CD14-positive monocyte (primary cell): ENCODE data around the gene ADAMTS17. TPM values are rescaled to one million over a fixed set of nuclear protein-coding genes. Genes with fewer than 3 reads are reported as not detected.

Experiments used
- DNase-seq, 3 donors: peaks; one replicate each; pipeline ENCODE4 v3.0.0-alpha.2; 2011 to 2022
- H2AFZ ChIP-seq: 2 replicates; pipeline ENCODE4 v1.6.0; 2012; ENCODE audit warnings: mild to moderate bottlenecking, low read depth, low read length, inconsistent platforms; ENCODE audit not compliant: insufficient read depth, poor library complexity, severe bottlenecking
- H3K27ac ChIP-seq, 2 donors: 1 replicate in 1 of 2; 2 replicates in 1 of 2; pipeline ENCODE4 v1.5.1; 2012 to 2013; ENCODE audit warnings: low read length in 2 of 2, control low read depth in 1 of 2, inconsistent platforms in 1 of 2, low read depth in 1 of 2, mild to moderate bottlenecking in 1 of 2
- H3K27me3 ChIP-seq, 2 donors: one replicate each; pipeline versions ENCODE4 v1.6.0 to v1.6.1; 2011 to 2013; ENCODE audit warnings: low read length in 2 of 2; ENCODE audit not compliant: control insufficient read depth in 2 of 2, insufficient read depth in 2 of 2
- H3K36me3 ChIP-seq, 2 donors: replicated peaks in 1 of 2; 1 replicate in 1 of 2; 2 replicates in 1 of 2; pipeline versions ENCODE4 v1.5.1 to v1.6.1; 2012 to 2013; ENCODE audit warnings: low read length in 2 of 2, control low read depth in 1 of 2, inconsistent platforms in 1 of 2, mild to moderate bottlenecking in 1 of 2; ENCODE audit not compliant: insufficient read depth in 2 of 2, control insufficient read depth in 1 of 2
- H3K4me1 ChIP-seq, 2 donors: 1 replicate in 1 of 2; 2 replicates in 1 of 2; pipeline versions ENCODE4 v1.5.1 to v1.6.1; 2012 to 2013; ENCODE audit warnings: low read length in 2 of 2, control low read depth in 1 of 2, inconsistent platforms in 1 of 2, mild to moderate bottlenecking in 1 of 2, moderate library complexity in 1 of 2; ENCODE audit not compliant: insufficient read depth in 2 of 2, control insufficient read depth in 1 of 2
- H3K4me2 ChIP-seq: replicated peaks from 2 replicates; pipeline ENCODE3; 2012; ENCODE audit warnings: low read length, moderate library complexity, mild to moderate bottlenecking; ENCODE audit not compliant: poor library complexity, severe bottlenecking; ENCODE audit errors: extremely low read depth
- H3K4me3 ChIP-seq, 3 experiments: fragments of 200-600 bp in 1 of 3; sonication (generic) in 1 of 3; replicated peaks in 1 of 3; 1 replicate in 2 of 3; 2 replicates in 1 of 3; pipeline ENCODE4 v1.5.1; 2011 to 2013; ENCODE audit warnings: low read length in 3 of 3, mild to moderate bottlenecking in 3 of 3, control low read depth in 2 of 3, low read depth in 2 of 3, inconsistent platforms in 1 of 3, moderate library complexity in 1 of 3
- H3K79me2 ChIP-seq: 2 replicates; pipeline ENCODE4 v1.6.0; 2012; ENCODE audit warnings: mild to moderate bottlenecking, control low read depth, inconsistent platforms, low read length, moderate library complexity; ENCODE audit not compliant: insufficient read depth
- H3K9ac ChIP-seq: 2 replicates; pipeline ENCODE4 v1.6.0; 2017; ENCODE audit warnings: low read length, mild to moderate bottlenecking; ENCODE audit not compliant: insufficient read depth, poor library complexity, severe bottlenecking
- H3K9me3 ChIP-seq, 2 donors: replicated peaks in 1 of 2; 1 replicate in 1 of 2; 2 replicates in 1 of 2; pipeline versions ENCODE4 v1.5.1 to v1.6.1; 2012 to 2013; ENCODE audit warnings: low read length in 2 of 2, control low read depth in 1 of 2; ENCODE audit not compliant: control insufficient read depth in 1 of 2, insufficient read depth in 1 of 2
- H4K20me1 ChIP-seq: 2 replicates; pipeline ENCODE4 v1.6.0; 2012; ENCODE audit warnings: mild to moderate bottlenecking, low read length, control low read depth, moderate library complexity; ENCODE audit not compliant: insufficient read depth
- H3K27ac Mint-ChIP-seq, 7 donors: one replicate each; pipeline ENCODE4 v1.8.0; 2020; ENCODE audit warnings: mild to moderate bottlenecking in 7 of 7, mixed read lengths in 7 of 7, moderate library complexity in 6 of 7, inconsistent platforms in 2 of 7
- H3K27me3 Mint-ChIP-seq, 3 donors: one replicate each; pipeline ENCODE4 v1.8.0; 2021 to 2022; ENCODE audit warnings: low read depth in 3 of 3, mild to moderate bottlenecking in 3 of 3, mixed read lengths in 3 of 3, moderate library complexity in 3 of 3, inconsistent platforms in 1 of 3
- H3K36me3 Mint-ChIP-seq, 2 donors: one replicate each; pipeline ENCODE4 v1.8.0; 2020; ENCODE audit warnings: mixed read lengths in 2 of 2, inconsistent platforms in 1 of 2, mild to moderate bottlenecking in 1 of 2
- H3K4me1 Mint-ChIP-seq: one replicate; pipeline ENCODE4 v1.8.0; 2020; ENCODE audit warnings: mild to moderate bottlenecking, mixed read lengths
- H3K4me3 Mint-ChIP-seq, 2 donors: one replicate each; pipeline ENCODE4 v1.8.0; 2020; ENCODE audit warnings: mild to moderate bottlenecking in 2 of 2, mixed read lengths in 2 of 2, moderate library complexity in 1 of 2
- H3K9me3 Mint-ChIP-seq, 7 donors: one replicate each; pipeline ENCODE4 v1.8.0; 2020 to 2022; ENCODE audit warnings: mixed read lengths in 7 of 7, mild to moderate bottlenecking in 6 of 7, moderate library complexity in 6 of 7, inconsistent platforms in 2 of 7
- CTCF ChIP-seq: fragments of 200-600 bp; IDR thresholded peaks from one replicate; pipeline ENCODE4 v1.8.0; 2022; ENCODE audit warnings: antibody characterized with exemption, mild to moderate bottlenecking
- WGBS: methylation state at CpG from one replicate; pipeline ENCODE4 v1.1.5; 2013; ENCODE audit warnings: missing lambda C conversion rate; ENCODE audit not compliant: insufficient coverage; 5-methylcytosine and 5-hydroxymethylcytosine counted together
- intact Hi-C, 2 donors: fragments of 100-400 bp; cut with micrococcal nuclease; formaldehyde crosslinking; loops; one replicate each; pipeline versions ENCODE4 v1.15.0 to v1.15.1; 2023
- polyA plus RNA-seq, 3 donors: library from polyadenylated mRNA; depleted of rRNA in 1 of 3; unstranded in 2 of 3; stranded (reverse) in 1 of 3; fragments of 300-500 nt in 2 of 3; fragments of >200 nt in 1 of 3; fragmentation: Illumina TruSeq in 2 of 3; gene quantifications; 1 replicate in 2 of 3; 2 replicates in 1 of 3; pipeline ENCODE4 v1.2.3, GENCODE V29; 2012 to 2021

ADAMTS17 gene
- polyA plus RNA-seq, 3 donors = 0.03 to 0.25 TPM; not detected in 1

GRCh38 chr15:100031665-100032357 is 310.0 kb downstream of the ADAMTS17 start:
- Histone ChIP-seq H2AFZ (no peak overlapping the region), H3K27ac (no peak overlapping the region), H3K9ac (no peak overlapping the region), H3K36me3 (no peaks in the 10 kb centered on the region), H3K4me3 (no peak overlapping the region), H3K4me2 (no peak overlapping the region), H3K27me3 (no peaks in the 10 kb centered on the region), H3K9me3 (peaks cover 11 to 13% of the 10 kb centered on the region in 2 donors), H4K20me1 (no peaks in the 10 kb centered on the region), H3K4me1 (no peaks in the 10 kb centered on the region), H3K79me2 (no peaks in the 10 kb centered on the region)
- peaks cover 6 to 21% (median 18%) of the 10 kb centered on the region in 7 donors for H3K9me3 Mint-ChIP-seq
- intact Hi-C loops = no loop called here
- TF ChIP-seq CTCF = no peak
- H3K4me1 Mint-ChIP-seq = no peaks in the 10 kb centered on the region
- 92% methylated on average over 1 of the region's 10 CpGs for WGBS
- H3K4me3 Mint-ChIP-seq = no peak overlapping the region
- DNase-seq = no peak
- no peak overlapping the region for H3K27ac Mint-ChIP-seq
- H3K27me3 Mint-ChIP-seq = peaks cover 4 to 6% (median 5%) of the 10 kb centered on the region in 3 donors
- H3K36me3 Mint-ChIP-seq = no peaks in the 10 kb centered on the region

DNA sequence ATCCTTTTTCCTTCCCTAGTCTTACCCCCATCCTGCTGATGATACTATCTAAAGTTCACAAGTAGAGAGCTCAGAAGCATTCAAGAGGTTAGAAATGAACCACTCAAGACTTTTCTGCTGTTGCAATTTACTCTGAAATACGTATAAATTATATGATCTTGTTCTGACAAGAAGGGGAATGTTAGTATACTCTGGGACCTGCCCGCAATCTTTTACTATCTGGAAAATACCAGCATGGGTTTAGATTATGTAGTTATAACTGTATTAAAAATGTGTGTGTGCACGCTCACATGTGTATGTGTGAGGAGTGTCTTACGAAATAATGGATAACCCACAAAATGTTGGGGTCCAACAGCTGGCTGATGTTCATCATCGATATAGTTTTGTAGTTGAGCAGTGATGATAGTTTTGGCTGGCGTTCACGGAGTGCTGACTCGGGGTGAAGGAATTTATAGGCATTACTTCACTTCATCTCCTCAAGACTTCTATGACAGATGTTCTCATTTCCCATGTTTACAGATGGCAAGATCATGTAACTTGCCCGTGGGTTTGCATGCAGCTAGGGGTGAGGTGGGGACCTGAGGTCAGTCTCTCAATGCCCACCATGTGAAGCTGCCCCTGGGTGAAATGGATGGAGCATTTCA is 311.1 kb downstream of the ADAMTS17 start:
- H3K4me3 ChIP-seq = no peak overlapping the region
- H3K4me3 Mint-ChIP-seq = no peak overlapping the region
- H3K27ac ChIP-seq = no peak overlapping the region
- H3K27me3 ChIP-seq = no peaks in the 10 kb centered on the region
- TF ChIP-seq CTCF = no peak
- H3K79me2 ChIP-seq = no peaks in the 10 kb centered on the region
- no peaks in the 10 kb centered on the region for H3K36me3 Mint-ChIP-seq
- peaks cover 6 to 22% (median 20%) of the 10 kb centered on the region in 7 donors for H3K9me3 Mint-ChIP-seq
- WGBS = 95% methylated on average over 3 of the region's 9 CpGs
- peaks cover 1 to 3% (median 3%) of the 10 kb centered on the region in 3 donors for H3K27me3 Mint-ChIP-seq
- no peak overlapping the region for H3K27ac Mint-ChIP-seq
- no peaks in the 10 kb centered on the region for H3K36me3 ChIP-seq
- no peak overlapping the region for H2AFZ ChIP-seq
- no peak overlapping the region for H3K4me2 ChIP-seq
- no peaks in the 10 kb centered on the region for H3K4me1 ChIP-seq
- intact Hi-C loops = no loop called here
- peaks cover 11 to 13% of the 10 kb centered on the region in 2 donors for H3K9me3 ChIP-seq
- H3K9ac ChIP-seq = no peak overlapping the region
- H4K20me1 ChIP-seq = no peaks in the 10 kb centered on the region
- no peaks in the 10 kb centered on the region for H3K4me1 Mint-ChIP-seq
- DNase-seq = no peak
